Ectodermal cell (in vitro differentiated cells): ENCODE measurements around the gene SMAD4.

Source experiments
- H3K27ac ChIP-seq: 2 replicates; pipeline ENCODE4 v1.7.0; 2013; ENCODE audit warnings: mild to moderate bottlenecking, low read depth, low read length; ENCODE audit not compliant: insufficient read depth, poor library complexity, severe bottlenecking
- H3K27me3 ChIP-seq: 2 replicates; pipeline ENCODE4 v1.7.0; 2013; ENCODE audit warnings: mild to moderate bottlenecking, low read length; ENCODE audit not compliant: insufficient read depth, control insufficient read depth, poor library complexity, severe bottlenecking
- H3K36me3 ChIP-seq: one replicate; pipeline ENCODE4 v1.7.0; 2013; ENCODE audit warnings: low read length; ENCODE audit not compliant: control insufficient read depth, insufficient read depth
- H3K4me1 ChIP-seq: one replicate; pipeline ENCODE4 v1.7.0; 2013; ENCODE audit warnings: low read length; ENCODE audit not compliant: control insufficient read depth, insufficient read depth
- H3K4me3 ChIP-seq: 2 replicates; pipeline ENCODE4 v1.7.0; 2013; ENCODE audit warnings: low read depth, low read length, control low read depth; ENCODE audit not compliant: insufficient read depth
- H3K9me3 ChIP-seq: 2 replicates; pipeline ENCODE4 v1.7.0; 2013; ENCODE audit warnings: mild to moderate bottlenecking, low read length, moderate library complexity; ENCODE audit not compliant: control insufficient read depth
- WGBS, 2 experiments: methylation state at CpG; one replicate each; pipeline ENCODE4 v1.1.7; 2013; ENCODE audit warnings: missing lambda C conversion rate in 2 of 2; 5-methylcytosine and 5-hydroxymethylcytosine counted together

The SMAD4 gene

GRCh38 chr18:51021226-51021965 is 8.6 kb upstream of the SMAD4 start:
- Histone ChIP-seq H3K36me3 (no peaks in the 10 kb centered on the region), H3K27me3 (no peaks in the 10 kb centered on the region), H3K4me3 (no peak overlapping the region), H3K27ac (no peak overlapping the region), H3K9me3 (no peaks in the 10 kb centered on the region), H3K4me1 (peaks cover 7% of the 10 kb centered on the region)
- WGBS, 2 experiments, result 94 to 96% methylated on average over 5 of the region's 5 CpGs

GRCh38 chr18:51025512-51025911 is 4.5 kb upstream of the SMAD4 start:
- Histone ChIP-seq H3K4me1 (no peaks in the 10 kb centered on the region), H3K4me3 (no peak overlapping the region), H3K27me3 (no peaks in the 10 kb centered on the region), H3K9me3 (no peaks in the 10 kb centered on the region), H3K27ac (no peak overlapping the region), H3K36me3 (no peaks in the 10 kb centered on the region)
- WGBS, 2 experiments, result 92 to 96% methylated on average over 2 of the region's 2 CpGs

- H3K27me3 ChIP-seq, result no peaks in the 10 kb centered on the region
- no peak overlapping the region for H3K4me3 ChIP-seq
- H3K9me3 ChIP-seq, result no peaks in the 10 kb centered on the region
- no peaks in the 10 kb centered on the region for H3K4me1 ChIP-seq
- 23 to 28% methylated on average over 3 of the region's 4 CpGs for WGBS, 2 experiments
- H3K36me3 ChIP-seq, result no peaks in the 10 kb centered on the region
- H3K27ac ChIP-seq, result no peak overlapping the region
These were observed 1.7 kb upstream of the SMAD4 start for GRCh38 chr18:51028201-51028805.

- Histone ChIP-seq H3K36me3 (no peaks in the 10 kb centered on the region), H3K27ac (peak overlapping the region; percentile 97), H3K4me3 (peak overlapping the region; percentile 83), H3K4me1 (no peaks in the 10 kb centered on the region), H3K9me3 (no peaks in the 10 kb centered on the region), H3K27me3 (no peaks in the 10 kb centered on the region)
- 59 to 60% methylated on average over 10 of the region's 10 CpGs for WGBS, 2 experiments
These were observed 677 bp upstream of the SMAD4 start for GRCh38 chr18:51029378-51029693.

DNA sequence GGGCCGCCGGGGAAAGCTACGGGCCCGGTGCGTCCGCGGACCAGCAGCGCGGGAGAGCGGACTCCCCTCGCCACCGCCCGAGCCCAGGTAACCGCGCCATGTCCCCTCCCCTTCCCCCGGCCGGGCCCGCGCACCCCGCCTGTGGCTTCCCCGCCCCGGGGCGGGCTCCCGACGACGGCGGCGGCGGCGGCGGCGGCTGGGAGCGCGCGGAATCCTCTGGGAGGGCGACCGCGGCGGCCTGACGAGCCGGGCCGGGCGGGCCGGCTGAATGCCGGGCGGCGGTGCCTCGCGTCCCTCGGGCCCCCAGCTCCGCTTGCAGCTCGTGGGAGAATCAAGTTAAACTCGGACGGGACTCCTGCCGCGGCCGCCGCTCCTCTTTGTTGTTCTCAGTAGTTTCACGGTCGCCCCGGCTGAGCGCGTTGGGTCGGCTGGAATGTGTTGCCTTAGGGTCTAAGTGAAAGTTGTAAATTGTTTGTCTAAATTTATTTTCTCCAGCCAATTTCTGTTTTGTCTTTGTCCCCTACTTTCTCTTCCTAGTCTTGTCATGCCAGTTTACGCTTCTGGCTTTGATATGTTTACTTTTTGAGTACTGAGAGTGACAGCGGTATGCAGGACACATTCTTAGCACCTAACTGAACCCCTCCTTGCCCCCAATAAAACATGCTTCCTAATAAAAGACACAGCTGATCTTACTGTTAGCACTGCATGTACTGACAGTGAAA is 685 bp downstream of the SMAD4 start:
- Histone ChIP-seq H3K4me1 (no peaks in the 10 kb centered on the region), H3K27ac (peak overlapping the region; percentile 97), H3K9me3 (no peaks in the 10 kb centered on the region), H3K36me3 (no peaks in the 10 kb centered on the region), H3K4me3 (peak overlapping the region; percentile 83), H3K27me3 (no peaks in the 10 kb centered on the region)
- 0% methylated on average over 64 to 65 of the region's 66 CpGs for WGBS, 2 experiments

- no peaks in the 10 kb centered on the region for H3K36me3 ChIP-seq
- WGBS, 2 experiments, result 58 to 59% methylated on average over 4 to 5 of the region's 5 CpGs
- H3K27me3 ChIP-seq, result no peaks in the 10 kb centered on the region
- H3K4me1 ChIP-seq, result no peaks in the 10 kb centered on the region
- peak overlapping the region; percentile 83 for H3K4me3 ChIP-seq
- no peaks in the 10 kb centered on the region for H3K9me3 ChIP-seq
- H3K27ac ChIP-seq, result no peak overlapping the region
These were observed 2.2 kb downstream of the SMAD4 start for GRCh38 chr18:51032193-51032592.

DNA sequence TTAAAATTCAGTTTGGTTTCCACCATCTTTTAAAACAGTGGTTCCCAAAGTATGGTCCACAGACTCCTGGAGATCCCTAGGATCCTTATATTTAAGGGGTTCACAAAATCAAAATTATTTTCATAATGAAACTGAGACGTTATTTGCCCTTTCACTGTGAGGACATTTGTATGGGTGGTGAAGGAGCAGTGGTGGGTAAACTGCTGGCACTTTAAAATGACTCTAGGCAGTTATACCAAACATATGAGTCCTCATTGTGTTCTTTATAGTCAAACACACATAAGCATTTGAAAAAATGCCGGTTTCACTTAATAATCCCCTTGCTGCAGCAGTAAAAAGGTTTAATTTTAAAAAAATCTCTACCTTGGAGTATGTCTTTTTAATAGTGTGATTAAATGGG is 7.2 kb downstream of the SMAD4 start:
- Histone ChIP-seq H3K27me3 (no peaks in the 10 kb centered on the region), H3K4me3 (no peak overlapping the region), H3K36me3 (no peaks in the 10 kb centered on the region)

DNA sequence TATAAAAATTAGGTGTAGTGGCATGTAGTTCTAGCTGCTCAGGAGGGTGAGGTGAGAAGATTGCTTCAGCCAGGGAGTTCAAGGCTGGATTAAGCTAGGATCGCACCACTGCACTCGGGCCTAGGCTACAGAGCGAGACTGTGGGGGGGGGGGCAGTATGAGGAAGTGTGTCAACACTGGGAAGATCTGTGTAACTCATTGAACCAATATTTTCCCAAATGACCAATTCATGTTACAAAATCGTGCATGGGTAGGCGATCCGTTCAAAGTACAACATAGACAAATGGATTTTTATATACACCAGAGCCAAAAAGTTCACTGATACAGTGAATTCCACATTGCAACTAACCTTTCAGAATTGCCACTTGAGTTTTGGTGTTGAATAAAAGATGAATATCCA is 8.1 kb downstream of the SMAD4 start:
- H3K27me3 ChIP-seq, result no peaks in the 10 kb centered on the region
- WGBS, 2 experiments, result 90 to 95% methylated on average over 6 of the region's 6 CpGs
- H3K4me1 ChIP-seq, result no peaks in the 10 kb centered on the region
- no peak overlapping the region for H3K27ac ChIP-seq
- no peak overlapping the region for H3K4me3 ChIP-seq
- H3K9me3 ChIP-seq, result no peaks in the 10 kb centered on the region
- H3K36me3 ChIP-seq, result no peaks in the 10 kb centered on the region

More for the DNA sequence above, 7.2 kb downstream of the SMAD4 start:
- Histone ChIP-seq H3K27ac (no peak overlapping the region), H3K4me1 (no peaks in the 10 kb centered on the region), H3K9me3 (no peaks in the 10 kb centered on the region)
- WGBS, 2 experiments, result 80 to 100% methylated on average over 1 to 2 of the region's 2 CpGs

DNA sequence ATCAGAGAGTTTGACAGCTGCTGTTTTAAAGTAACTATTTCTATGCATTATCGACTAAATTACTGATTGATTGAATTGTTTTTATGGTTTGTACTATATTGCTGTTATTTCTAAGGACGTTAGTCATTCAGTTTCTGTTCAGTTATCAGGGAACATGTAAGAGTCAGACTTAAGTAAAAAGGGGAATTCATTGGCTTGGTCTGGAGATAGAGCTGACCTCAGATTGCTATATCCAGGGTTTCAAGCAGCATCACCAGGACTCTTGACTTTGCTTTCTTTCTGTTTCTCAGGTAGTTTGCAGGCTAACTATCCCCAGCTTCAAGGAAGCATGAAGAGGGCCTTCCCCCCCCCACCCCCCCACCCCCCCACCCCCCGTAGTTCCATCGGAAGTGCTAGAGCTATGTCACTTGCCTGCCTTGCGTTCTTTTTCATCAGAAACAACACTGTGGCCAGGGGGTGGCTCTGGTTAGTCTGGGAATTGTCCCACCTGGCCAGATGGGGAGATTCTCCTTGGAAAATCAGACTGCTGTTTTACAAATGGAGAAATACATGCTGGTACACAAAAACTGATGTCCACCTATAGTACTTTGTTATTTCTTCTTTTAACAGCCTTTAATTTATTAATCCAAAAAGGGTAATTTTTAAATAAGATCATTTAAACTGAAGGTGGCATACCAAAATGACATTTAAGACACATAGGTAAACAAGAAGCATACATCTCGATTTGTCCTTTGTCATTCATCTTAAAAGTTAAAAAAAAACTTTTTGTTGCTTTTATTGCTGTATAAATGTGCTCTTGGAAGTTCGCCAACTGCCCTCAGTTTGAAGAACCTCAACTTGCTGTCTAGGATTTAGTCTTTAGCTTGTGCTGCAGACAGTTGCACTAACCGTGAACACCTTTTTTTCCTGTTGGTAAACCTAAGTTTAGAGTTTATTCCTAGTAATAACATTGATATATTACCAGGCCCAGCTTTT is 9.4 kb downstream of the SMAD4 start:
- 76 to 82% methylated on average over 7 of the region's 8 CpGs for WGBS, 2 experiments
- Histone ChIP-seq H3K27ac (no peak overlapping the region), H3K36me3 (no peaks in the 10 kb centered on the region), H3K27me3 (no peaks in the 10 kb centered on the region), H3K9me3 (no peaks in the 10 kb centered on the region), H3K4me1 (no peaks in the 10 kb centered on the region), H3K4me3 (no peak overlapping the region)
